Stimulated activated CD8-positive, alpha-beta memory T cell treated with anti-CD3 and anti-CD28 coated beads, Interleukin-7, amount 100 ng/mL, for 24 hours (primary cell): Measurements from ENCODE around the gene DISP2.

Source experiments
- DNase-seq: peaks from one replicate; pipeline ENCODE4 v3.0.0-alpha.2; 2020; ENCODE audit warnings: low read depth

The DISP2 gene

DNA sequence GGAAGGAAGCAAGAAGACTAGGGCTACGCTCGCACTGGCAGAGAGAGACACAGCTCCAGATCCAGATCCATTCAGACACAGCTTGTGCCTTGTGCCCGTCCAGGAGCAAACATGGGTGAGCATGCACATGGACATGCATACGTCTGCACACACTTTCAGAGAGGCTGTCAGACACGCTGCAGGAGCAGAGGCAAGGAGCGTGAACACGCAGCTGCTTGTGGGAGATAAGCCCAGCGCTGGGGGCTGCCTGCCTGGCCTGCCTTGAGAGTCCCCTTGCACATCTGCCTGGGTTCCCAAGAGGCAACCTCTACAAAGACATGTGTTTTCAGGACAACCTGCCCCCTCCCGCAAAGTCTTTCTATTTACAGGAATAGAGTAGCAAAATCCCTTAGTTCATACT, 69.2 kb downstream of the DISP2 start:
- no peak for DNase-seq

DNA sequence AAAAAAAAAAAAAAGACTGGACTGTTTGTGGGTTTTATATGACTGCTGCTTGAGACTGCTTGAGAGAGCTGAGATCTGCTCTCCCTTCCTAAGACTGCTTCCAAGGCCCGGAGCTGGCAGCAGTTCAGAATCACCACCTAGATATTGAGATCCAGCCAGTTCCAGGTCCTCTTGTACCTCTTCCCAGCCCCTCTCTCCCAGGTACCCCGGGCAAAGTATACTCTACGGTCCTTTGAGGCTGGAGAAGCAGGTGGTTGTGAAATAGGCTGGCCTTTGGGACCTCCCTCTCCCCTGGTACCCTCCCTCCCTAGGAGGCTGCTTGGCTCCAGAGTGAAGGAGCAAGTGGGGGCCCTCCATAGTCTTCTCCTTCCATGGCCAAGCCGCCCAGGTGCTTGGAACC, 70.2 kb downstream of the DISP2 start:
- DNase-seq, result no peak
